Calu3 (cell line): ENCODE data around the gene ZC2HC1B. TPM values are rescaled to one million over a fixed set of nuclear protein-coding genes. Genes with fewer than 3 reads are reported as not detected.

Experiments
- BruUV-seq: library from RNA; stranded (reverse); fragments of 400-500 nt; replicated peaks from 2 replicates; lab custom pipeline; 2021; lab: Mats Ljungman, UMichigan
- CTCF ChIA-PET: fragments of 300-600 bp; sonication (Branson Sonifier 250); formaldehyde crosslinking; loops from one replicate; lab custom pipeline; 2022; ENCODE audit warnings: antibody characterized with exemption; lab: Charles Lee
- DNase-seq: peaks from one replicate; pipeline ENCODE4 v3.0.0; 2022
- H3K27ac Mint-ChIP-seq: one replicate; pipeline ENCODE4 v1.8.0; 2022; ENCODE audit warnings: mixed read lengths; ENCODE audit not compliant: unreplicated experiment
- H3K27me3 Mint-ChIP-seq: one replicate; pipeline ENCODE4 v1.8.0; 2022; ENCODE audit warnings: mixed read lengths; ENCODE audit not compliant: unreplicated experiment
- H3K36me3 Mint-ChIP-seq: one replicate; pipeline ENCODE4 v1.8.0; 2022; ENCODE audit warnings: mild to moderate bottlenecking, moderate library complexity, mixed read lengths; ENCODE audit not compliant: insufficient read depth, unreplicated experiment
- H3K4me1 Mint-ChIP-seq: one replicate; pipeline ENCODE4 v1.8.0; 2022; ENCODE audit warnings: mild to moderate bottlenecking, low read depth, mixed read lengths; ENCODE audit not compliant: unreplicated experiment
- H3K4me3 Mint-ChIP-seq: one replicate; pipeline ENCODE4 v1.8.0; 2022; ENCODE audit warnings: mild to moderate bottlenecking, low read depth, moderate library complexity, mixed read lengths; ENCODE audit not compliant: unreplicated experiment
- H3K9me3 Mint-ChIP-seq: one replicate; pipeline ENCODE4 v1.8.0; 2022; ENCODE audit warnings: low read depth, mixed read lengths; ENCODE audit not compliant: unreplicated experiment
- CTCF ChIP-seq: fragments of 200-600 bp; IDR thresholded peaks from one replicate; pipeline ENCODE4 v1.8.0; 2022; ENCODE audit warnings: antibody characterized with exemption; ENCODE audit not compliant: unreplicated experiment
- intact Hi-C: fragments of 100-400 bp; cut with micrococcal nuclease; formaldehyde crosslinking; loops from one replicate; pipeline ENCODE4 v1.10.0; 2022; ENCODE audit not compliant: unreplicated experiment
- total RNA-seq: library from RNA; stranded (reverse); gene quantifications from 2 replicates; pipeline ENCODE4 v1.2.3, GENCODE V29; 2022

Gene ZC2HC1B
- total RNA-seq, 1 experiment from 2014 or later, result not detected

GRCh38 chr6:143941852-143942627 is 77.8 kb downstream of the ZC2HC1B start:
- intact Hi-C loops, result loop anchor here (10.0 kb wide), 1 partner anchor 153 kb away; the partner anchor contains the start of gene SF3B5
- peak; percentile 54 for TF ChIP-seq CTCF
- no peak overlapping the region for H3K27ac Mint-ChIP-seq

GRCh38 chr6:143948208-143948607 is 83.9 kb downstream of the ZC2HC1B start:
- no peak for TF ChIP-seq CTCF
- Mint-ChIP-seq H3K4me3 (no peak overlapping the region), H3K27me3 (no peaks in the 10 kb centered on the region), H3K9me3 (peaks cover 5% of the 10 kb centered on the region), H3K36me3 (no peaks in the 10 kb centered on the region), H3K27ac (no peak overlapping the region), H3K4me1 (no peaks in the 10 kb centered on the region)
- no peak for DNase-seq
- CTCF ChIA-PET, result no interaction called here
- BruUV-seq, result no TSS peak
- intact Hi-C loops, result loop anchor here (10.0 kb wide), 1 partner anchor 147 kb away; the partner anchor contains the start of gene SF3B5

More at GRCh38 chr6:143941852-143942627, 77.8 kb downstream of the ZC2HC1B start:
- no peaks in the 10 kb centered on the region for H3K36me3 Mint-ChIP-seq
- CTCF ChIA-PET, result interaction anchor here (0.9 to 1.4 kb wide), 2 partner anchors 71 to 94 kb away, joined by 3 to 5 read pairs; no protein-coding TSS in a partner anchor
- no peaks in the 10 kb centered on the region for H3K27me3 Mint-ChIP-seq
- H3K9me3 Mint-ChIP-seq, result no peaks in the 10 kb centered on the region
- H3K4me3 Mint-ChIP-seq, result no peak overlapping the region
- no peaks in the 10 kb centered on the region for H3K4me1 Mint-ChIP-seq
- DNase-seq, result peak; percentile 58
- no TSS peak for BruUV-seq

DNA sequence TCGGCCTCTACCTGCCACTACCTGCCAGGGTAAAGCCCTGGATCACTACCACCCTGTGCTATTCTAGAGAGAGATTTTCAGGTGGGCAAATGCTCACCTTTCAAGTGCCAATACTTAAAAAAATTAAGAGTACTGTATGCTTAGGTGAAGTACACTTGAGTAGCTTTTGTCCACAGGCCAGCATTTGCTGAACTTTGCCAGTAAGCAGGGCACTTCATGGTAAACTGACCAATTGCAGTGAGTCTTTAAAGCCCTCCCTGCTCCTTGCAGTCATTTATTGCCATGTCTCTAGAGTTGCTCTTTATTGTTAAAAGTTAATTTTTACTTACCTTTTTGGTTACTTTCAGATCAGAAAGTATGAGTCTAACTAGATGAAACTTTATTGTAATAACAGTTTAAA is 85.3 kb downstream of the ZC2HC1B start:
- intact Hi-C loops, result loop anchor here (10.0 kb wide), 1 partner anchor 145 kb away; the partner anchor contains the start of gene SF3B5
- Mint-ChIP-seq H3K9me3 (peaks cover 5% of the 10 kb centered on the region), H3K27me3 (no peaks in the 10 kb centered on the region), H3K36me3 (no peaks in the 10 kb centered on the region), H3K27ac (no peak overlapping the region), H3K4me1 (no peaks in the 10 kb centered on the region), H3K4me3 (no peak overlapping the region)
- no peak for TF ChIP-seq CTCF
- DNase-seq, result no peak
- no TSS peak for BruUV-seq
- CTCF ChIA-PET, result no interaction called here

DNA sequence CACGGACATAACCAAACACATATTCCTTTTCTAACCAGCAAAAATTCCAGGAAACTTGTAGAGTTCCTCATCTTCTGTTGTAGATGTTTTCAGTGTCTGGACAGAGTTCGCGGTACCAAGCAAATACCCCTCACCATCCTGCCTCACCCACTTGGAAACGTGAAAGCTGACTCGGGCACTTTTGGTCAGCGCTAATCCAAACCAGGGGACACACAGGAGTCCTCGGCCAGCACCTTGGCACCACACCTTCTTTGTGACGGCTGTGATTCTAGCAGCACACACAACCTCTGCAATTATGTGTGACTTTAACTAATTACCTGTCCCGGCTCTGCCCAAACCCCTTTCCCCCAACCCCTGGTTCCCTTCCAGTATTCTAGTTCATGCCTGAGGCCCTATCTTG is 85.7 kb downstream of the ZC2HC1B start:
- intact Hi-C loops, result loop anchor here (10.0 kb wide), 1 partner anchor 145 kb away; the partner anchor contains the start of gene SF3B5
- H3K4me1 Mint-ChIP-seq, result no peaks in the 10 kb centered on the region
- DNase-seq, result no peak
- no peak overlapping the region for H3K27ac Mint-ChIP-seq
- no peaks in the 10 kb centered on the region for H3K36me3 Mint-ChIP-seq
- no peak overlapping the region for H3K4me3 Mint-ChIP-seq
- CTCF ChIA-PET, result no interaction called here
- TF ChIP-seq CTCF, result no peak
- BruUV-seq, result no TSS peak
- H3K9me3 Mint-ChIP-seq, result peaks cover 5% of the 10 kb centered on the region
- H3K27me3 Mint-ChIP-seq, result no peaks in the 10 kb centered on the region
